Adrenal gland (tissue), 12 donors: ENCODE data around the gene PRKD1. TPM values are rescaled to one million over a fixed set of nuclear protein-coding genes. Genes with fewer than 3 reads are reported as not detected.

Experiments
- DNase-seq, 7 donors: peaks; one replicate each; pipeline ENCODE4 v3.0.0-alpha.2; 2019 to 2020
- H3K27ac ChIP-seq, 5 donors: fragments of 200-600 bp; sonication (generic) in 4 of 5; 1 replicate in 3 of 5; 2 replicates in 2 of 5; pipeline versions ENCODE4 v1.5.1 to v1.8.0; 2016 to 2020; ENCODE audit warnings: mild to moderate bottlenecking in 1 of 5
- H3K27me3 ChIP-seq: fragments of 200-600 bp; 2 replicates; pipeline ENCODE4 v1.8.0; 2021
- H3K36me3 ChIP-seq, 2 donors: fragments of 200-600 bp; replicated peaks in 1 of 2; 1 replicate in 1 of 2; 2 replicates in 1 of 2; pipeline versions ENCODE4 v1.5.1 to v1.8.0; 2018 to 2022
- H3K4me1 ChIP-seq, 2 donors: fragments of 200-600 bp; replicated peaks in 1 of 2; 1 replicate in 1 of 2; 2 replicates in 1 of 2; pipeline versions ENCODE4 v1.5.1 to v1.8.0; 2018 to 2021
- H3K4me3 ChIP-seq, 4 donors: fragments of 200-600 bp; sonication (generic) in 3 of 4; one replicate each; pipeline ENCODE4 v1.5.1; 2016 to 2018
- H3K9me3 ChIP-seq, 3 donors: fragments of 200-600 bp; sonication (generic) in 1 of 3; replicated peaks in 1 of 3; 1 replicate in 2 of 3; 2 replicates in 1 of 3; pipeline versions ENCODE4 v1.5.1 to v1.8.0; 2016 to 2021
- CTCF ChIP-seq, 6 experiments: fragments of 450-650 bp in 4 of 6; fragments of 200-600 bp in 2 of 6; sonication (generic) in 1 of 6; IDR thresholded peaks; 1 replicate in 5 of 6; 2 replicates in 1 of 6; pipeline versions ENCODE4 v1.5.1 to v1.8.0; 2016 to 2021; ENCODE audit warnings: antibody characterized with exemption in 6 of 6, mild to moderate bottlenecking in 2 of 6, moderate library complexity in 1 of 6
- POLR2A ChIP-seq, 2 donors: fragments of 450-650 bp; IDR thresholded peaks; one replicate each; pipeline ENCODE4 v1.6.1; 2017; ENCODE audit warnings: antibody characterized with exemption in 2 of 2, mild to moderate bottlenecking in 2 of 2, moderate library complexity in 1 of 2
- WGBS, 4 donors: extraction: QIAGEN DNeasy Blood & Tissue Kit in 2 of 4; methylation state at CpG; one replicate each; pipeline versions ENCODE4 v1.1.5 to v1.1.7; 2013 to 2017; 5-methylcytosine and 5-hydroxymethylcytosine counted together
- intact Hi-C, 2 donors: fragments of 100-400 bp; cut with DNase I; formaldehyde crosslinking; loops; one replicate each; pipeline versions ENCODE4 v1.14.1 to v1.15.0; 2022 to 2023
- polyA plus RNA-seq, 3 donors: library from polyadenylated mRNA; stranded (reverse); fragments of 200-250 nt in 2 of 3; fragments of 350-450 nt in 1 of 3; fragmentation: Illumina TruSeq in 1 of 3; extraction: RNeasy Lipid Tissue Mini Kit (QIAGEN cat#74804) in 1 of 3; gene quantifications; one replicate each; pipeline ENCODE4 v1.2.3, GENCODE V29; 2013 to 2014
- total RNA-seq, 9 donors: library from RNA; depleted of rRNA in 4 of 9; stranded (reverse); fragments of >200 nt in 4 of 9; fragments of 120-200 nt in 1 of 9; fragmentation: NEBNext Ultra II Directional in 1 of 9; extraction: Animal tissue kit (Norgen Biotek cat#: 25700) in 1 of 9; gene quantifications; one replicate each; pipeline versions ENCODE4 v1.1.0 to v1.2.4, GENCODE V29; 2013 to 2023
- donor health status: healthy with polysubstance abuse.
- donor health status: Bipolar disorder and iron deficiency.
- donor health status: DM: yes; HTN: yes; CAD: no.
- donor health status: DM: no; HTN: no; CAD: no.
- donor health status: DM: no; HTN: no; CAD: no.
- donor health status: DM: yes; HTN: yes; CAD: no.

Gene PRKD1
- total and polyA plus RNA-seq, 12 donors, result 6.9 to 30.1 (median 22.0) TPM

GRCh38 chr14:29773990-29774389 lies 153.7 kb downstream of the PRKD1 start:
- Histone ChIP-seq H3K4me3 (no peak overlapping the region), H3K27ac (no peak overlapping the region), H3K9me3 (no peaks in the 10 kb centered on the region), H3K36me3 (no peaks in the 10 kb centered on the region), H3K27me3 (no peaks in the 10 kb centered on the region), H3K4me1 (no peaks in the 10 kb centered on the region)
- 67 to 77% (median 71%) methylated on average over 4 of the region's 4 CpGs for WGBS, 4 donors
- DNase-seq, result no peak
- no peak for TF ChIP-seq CTCF (IDR thresholded peaks at IDR 0.05)
- no peak for TF ChIP-seq POLR2A (IDR thresholded peaks at IDR 0.05)
- intact Hi-C loops, result no loop called here

- intact Hi-C loops, result no loop called here
- no peak for TF ChIP-seq CTCF (IDR thresholded peaks at IDR 0.05)
- TF ChIP-seq POLR2A (IDR thresholded peaks at IDR 0.05), result no peak
- 83 to 88% (median 85%) methylated on average over 2 of the region's 2 CpGs for WGBS, 4 donors
- Histone ChIP-seq H3K27ac (no peak overlapping the region), H3K4me1 (peaks cover 5 to 6% of the 10 kb centered on the region in 2 donors), H3K4me3 (no peak overlapping the region), H3K9me3 (no peaks in the 10 kb centered on the region), H3K36me3 (no peaks in the 10 kb centered on the region), H3K27me3 (no peaks in the 10 kb centered on the region)
- DNase-seq, result no peak
Observed at GRCh38 chr14:29763342-29763858, 164.2 kb downstream of the PRKD1 start.

- H3K4me3 ChIP-seq, result no peak overlapping the region
- no peaks in the 10 kb centered on the region for H3K36me3 ChIP-seq
- TF ChIP-seq POLR2A (IDR thresholded peaks at IDR 0.05), result no peak
- TF ChIP-seq CTCF (IDR thresholded peaks at IDR 0.05), result no peak
- intact Hi-C loops, result no loop called here
- 85 to 93% (median 92%) methylated on average over 6 of the region's 6 CpGs for whole genome bisulfite sequencing, 4 donors
- H3K27ac ChIP-seq, result no peak overlapping the region
- no peaks in the 10 kb centered on the region for H3K9me3 ChIP-seq
- no peak for DNase-seq
- H3K27me3 ChIP-seq, result no peaks in the 10 kb centered on the region
- peaks cover 0 to 12% of the 10 kb centered on the region in 2 donors for H3K4me1 ChIP-seq
Observed at GRCh38 chr14:29759521-29760340, 167.9 kb downstream of the PRKD1 start.

GRCh38 chr14:29757711-29758233 lies 169.9 kb downstream of the PRKD1 start:
- TF ChIP-seq POLR2A (IDR thresholded peaks at IDR 0.05) (no peak), CTCF (IDR thresholded peaks at IDR 0.05) (no peak)
- H3K27me3 ChIP-seq, result no peaks in the 10 kb centered on the region
- intact Hi-C loops, result no loop called here
- no peaks in the 10 kb centered on the region for H3K36me3 ChIP-seq
- H3K4me3 ChIP-seq, result no peak overlapping the region
- WGBS, 4 donors, result 61 to 78% (median 75%) methylated on average over 3 of the region's 3 CpGs
- H3K27ac ChIP-seq, result no peak overlapping the region
- H3K4me1 ChIP-seq, result peaks cover 0 to 14% of the 10 kb centered on the region in 2 donors
- H3K9me3 ChIP-seq, result no peaks in the 10 kb centered on the region
- no peak for DNase-seq
